Pancreas (tissue), 10 donors: Measurements from ENCODE around the gene EZR. TPM values are rescaled to one million over a fixed set of nuclear protein-coding genes. Genes with fewer than 3 reads are reported as not detected.
A peak's percentile ranks its signal among the peaks of the same experiment; 100 is the strongest.

ENCODE experiments used
- ATAC-seq, 4 donors: fragments of 200-7000 bp; cut with Tn5 transposase; one replicate each; pipeline versions ENCODE4 v1.8.0 to v1.9.1; 2020; ENCODE audit warnings: mild to moderate bottlenecking in 4 of 4, moderate library complexity in 4 of 4
- DNase-seq, 6 donors: peaks; one replicate each; pipeline ENCODE4 v3.0.0-alpha.2; 2020
- FAIRE-seq: peaks from 2 replicates; lab custom pipeline; 2012; peaks lifted over from hg19 to GRCh38; lab: Jason Lieb, UNC
- H3K27ac ChIP-seq, 4 donors: fragments of 200-600 bp; sonication (generic); 1 replicate in 3 of 4; 2 replicates in 1 of 4; pipeline versions ENCODE4 v1.5.0 to v1.8.0; 2020
- H3K27me3 ChIP-seq, 4 donors: fragments of 200-600 bp; one replicate each; pipeline ENCODE4 v1.8.0; 2021
- H3K36me3 ChIP-seq, 3 donors: fragments of 200-600 bp; sonication (generic) in 1 of 3; one replicate each; pipeline versions ENCODE4 v1.5.0 to v1.8.0; 2020 to 2021
- H3K4me1 ChIP-seq, 3 donors: fragments of 200-600 bp; one replicate each; pipeline ENCODE4 v1.8.0; 2021
- H3K4me3 ChIP-seq, 4 donors: fragments of 200-600 bp; sonication (generic) in 2 of 4; one replicate each; pipeline versions ENCODE4 v1.5.0 to v1.8.0; 2020 to 2021
- H3K9me3 ChIP-seq, 4 donors: fragments of 200-600 bp; one replicate each; pipeline ENCODE4 v1.8.0; 2021
- WGBS, 2 donors: extraction: QIAGEN DNeasy Blood & Tissue Kit; methylation state at CpG; one replicate each; pipeline ENCODE4 v1.1.7; 2013; 5-methylcytosine and 5-hydroxymethylcytosine counted together
- intact Hi-C, 3 donors: fragments of 100-400 bp; cut with DNase I; formaldehyde crosslinking; loops; one replicate each; pipeline versions ENCODE4 v1.11.1 to v1.14.2; 2022
- polyA plus RNA-seq, 2 donors: library from polyadenylated mRNA; stranded (reverse); fragments of 200-250 nt; gene quantifications; one replicate each; pipeline ENCODE4 v1.2.3, GENCODE V29; 2013
- total RNA-seq, 6 donors: library from RNA; stranded (reverse); fragmentation: NEBNext Ultra II Directional in 4 of 6; extraction: Animal tissue kit (Norgen Biotek cat#: 25700) in 4 of 6; gene quantifications; one replicate each; pipeline versions ENCODE4 v1.2.1 to v1.2.4, GENCODE V29; 2021 to 2023
- TF ChIP-seq, protein P1 (sequence below), 4 donors: fragments of 200-600 bp; sonication (generic) in 3 of 4; IDR thresholded peaks; one replicate each; pipeline versions ENCODE4 v1.5.0 to v1.8.0; 2021; ENCODE audit warnings: antibody characterized with exemption in 4 of 4
- donor health status: healthy with polysubstance abuse.
- donor health status: DM: no; HTN: no; CAD: no; lungs with moderate emphysema.
- donor health status: DM: no; HTN: no; CAD: no.
- donor health status: control.
- donor health status: control.
- donor health status: Bipolar disorder and iron deficiency.
- donor health status: DM: yes; HTN: yes; CAD: no.
- donor health status: DM: no; HTN: no; CAD: no.
- donor health status: DM: no; HTN: no; CAD: no.
- donor health status: DM: yes; HTN: yes; CAD: no.

The EZR gene
- total RNA-seq = 100 to 1,000 TPM in 3 of 6 donors, 10 to 100 TPM in 3; 68.1 to 109 (median 94.8) TPM
- 10 to 100 TPM; 70.6 to 91.6 TPM for polyA plus RNA-seq

DNA sequence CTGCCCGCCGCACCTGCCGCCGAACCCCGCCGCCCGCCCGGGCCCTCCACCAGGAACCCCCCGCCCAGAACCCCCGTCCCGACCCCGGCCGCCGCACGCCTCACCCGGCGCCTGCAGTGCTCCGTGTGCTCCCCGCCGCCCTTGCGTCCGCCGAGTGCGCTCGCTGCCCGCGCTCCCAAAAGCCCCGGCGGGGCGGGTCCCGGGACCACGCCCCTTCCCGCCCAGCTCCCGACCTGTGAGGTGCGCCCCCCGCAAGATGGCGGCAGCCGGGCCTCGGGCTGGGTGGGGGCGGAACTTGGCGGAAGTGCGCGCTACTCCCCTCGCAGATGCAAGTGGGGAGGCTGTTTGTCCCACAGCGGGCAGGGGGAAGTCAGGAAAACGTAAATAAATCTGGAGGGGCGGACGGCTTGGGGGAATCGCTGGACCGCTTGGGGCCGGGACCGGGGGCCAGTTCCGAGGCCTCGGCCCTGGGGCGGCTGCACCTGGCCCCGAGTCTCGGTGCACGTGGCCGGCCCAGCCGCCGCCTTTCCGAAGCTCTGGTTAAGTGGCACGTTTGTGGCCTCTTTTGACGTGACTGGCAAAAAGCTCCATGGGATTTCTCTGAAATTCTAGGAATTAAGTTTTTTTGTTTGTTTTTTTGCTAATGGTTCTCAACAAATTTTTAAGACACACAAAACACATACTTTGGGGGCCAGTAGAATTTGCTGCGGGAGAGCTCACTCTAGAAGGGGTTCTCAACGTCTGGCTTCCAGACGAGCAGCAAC is at the start of gene EZR:
TSS of gene EZR (minus strand) at position 156 of the 764 bp plus-strand sequence. CDS start 1,275 bp downstream, outside the sequence.
- Histone ChIP-seq H3K27ac (peak within 1 kb of the TSS; percentile 94 to 97 (median 96)), H3K4me1 (peaks cover 15 to 23% (median 18%) of the 10 kb centered on the region in 3 donors), H3K4me3 (peak within 1 kb of the TSS; percentile 76 to 86 (median 80)), H3K36me3 (no peaks in the 10 kb centered on the region), H3K9me3 (no peaks in the 10 kb centered on the region), H3K27me3 (no peaks in the 10 kb centered on the region)
- FAIRE-seq (no peak), ATAC-seq (peak; percentile 52 to 79 (median 73)), DNase-seq (peak; percentile 82 to 93 (median 87))
- TF ChIP-seq, protein P1, sequence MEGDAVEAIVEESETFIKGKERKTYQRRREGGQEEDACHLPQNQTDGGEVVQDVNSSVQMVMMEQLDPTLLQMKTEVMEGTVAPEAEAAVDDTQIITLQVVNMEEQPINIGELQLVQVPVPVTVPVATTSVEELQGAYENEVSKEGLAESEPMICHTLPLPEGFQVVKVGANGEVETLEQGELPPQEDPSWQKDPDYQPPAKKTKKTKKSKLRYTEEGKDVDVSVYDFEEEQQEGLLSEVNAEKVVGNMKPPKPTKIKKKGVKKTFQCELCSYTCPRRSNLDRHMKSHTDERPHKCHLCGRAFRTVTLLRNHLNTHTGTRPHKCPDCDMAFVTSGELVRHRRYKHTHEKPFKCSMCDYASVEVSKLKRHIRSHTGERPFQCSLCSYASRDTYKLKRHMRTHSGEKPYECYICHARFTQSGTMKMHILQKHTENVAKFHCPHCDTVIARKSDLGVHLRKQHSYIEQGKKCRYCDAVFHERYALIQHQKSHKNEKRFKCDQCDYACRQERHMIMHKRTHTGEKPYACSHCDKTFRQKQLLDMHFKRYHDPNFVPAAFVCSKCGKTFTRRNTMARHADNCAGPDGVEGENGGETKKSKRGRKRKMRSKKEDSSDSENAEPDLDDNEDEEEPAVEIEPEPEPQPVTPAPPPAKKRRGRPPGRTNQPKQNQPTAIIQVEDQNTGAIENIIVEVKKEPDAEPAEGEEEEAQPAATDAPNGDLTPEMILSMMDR (IDR thresholded peaks at IDR 0.05) = no peak
- intact Hi-C loops = no loop called here
- 10 to 12% methylated on average over 57 to 67 of the region's 67 CpGs for WGBS, 2 donors

DNA sequence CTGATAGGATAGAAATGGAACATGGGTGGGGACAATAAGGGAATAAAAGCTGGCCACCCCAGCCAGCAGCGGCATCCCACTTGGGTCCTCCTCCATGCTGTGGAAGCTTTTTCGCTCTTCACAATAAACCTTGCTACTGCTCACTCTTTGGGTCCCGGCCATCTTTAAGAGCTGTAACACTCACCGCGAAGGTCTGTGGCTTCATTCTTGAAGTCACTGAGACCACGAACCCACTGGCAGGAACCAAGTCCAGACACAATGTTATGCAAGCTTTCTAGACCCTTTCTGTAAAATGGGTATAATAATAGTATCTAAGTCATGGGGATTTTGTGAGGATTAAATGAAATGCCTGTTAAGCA is 48.9 kb upstream of the EZR start:
- no peak overlapping the region for H3K4me3 ChIP-seq
- no peak for ATAC-seq
- H3K27me3 ChIP-seq = no peaks in the 10 kb centered on the region
- no peaks in the 10 kb centered on the region for H3K9me3 ChIP-seq
- 95 to 99% methylated on average over 6 of the region's 6 CpGs for WGBS, 2 donors
- peak overlapping the region in 1 of 4 donors; percentile 99 for H3K27ac ChIP-seq
- peaks cover 0 to 10% (median 0%) of the 10 kb centered on the region in 3 donors for H3K4me1 ChIP-seq
- FAIRE-seq = no peak
- no peak for DNase-seq
- no peaks in the 10 kb centered on the region for H3K36me3 ChIP-seq
- TF ChIP-seq, protein P1 (IDR thresholded peaks at IDR 0.05) = no peak
- intact Hi-C loops = no loop called here

DNA sequence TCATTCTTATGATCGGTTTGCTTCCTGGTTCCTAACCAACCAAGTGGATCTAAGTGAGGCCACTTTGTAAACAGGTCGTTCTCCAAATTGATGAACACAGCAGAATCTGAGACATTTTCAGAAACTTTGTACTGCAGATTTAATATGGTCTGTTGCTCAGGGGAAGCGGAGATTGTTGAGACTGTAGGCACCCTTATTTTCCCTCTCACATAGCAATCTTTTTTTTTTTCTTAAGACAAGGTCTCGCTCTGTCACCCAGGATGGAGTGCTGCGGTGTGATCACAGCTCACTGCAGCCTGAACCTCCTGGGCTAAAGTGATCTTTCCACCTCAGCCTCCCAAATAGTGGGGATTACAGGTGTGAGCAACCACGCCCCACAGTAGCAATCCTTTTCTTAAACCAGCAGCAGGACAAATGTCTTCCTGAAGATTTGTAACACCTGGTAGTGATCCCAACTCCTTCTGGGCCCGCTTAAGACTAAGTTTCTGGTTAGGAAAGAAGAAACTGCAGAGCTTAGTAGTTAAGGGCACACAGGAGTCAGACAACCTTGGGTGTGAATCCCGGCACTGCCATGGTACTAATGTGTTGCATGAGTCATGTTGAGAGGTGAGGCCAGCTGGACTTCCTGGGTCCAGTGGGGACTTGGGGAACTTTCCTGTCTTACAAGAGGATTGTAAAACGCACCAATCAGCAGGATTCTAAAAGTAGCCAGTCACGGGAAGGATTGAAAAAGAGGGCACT is 48.4 kb upstream of the EZR start:
- no peak overlapping the region for H3K4me3 ChIP-seq
- H3K27me3 ChIP-seq = no peaks in the 10 kb centered on the region
- WGBS, 2 donors = 89 to 93% methylated on average over 10 of the region's 10 CpGs
- H3K27ac ChIP-seq = no peak overlapping the region
- H3K9me3 ChIP-seq = no peaks in the 10 kb centered on the region
- DNase-seq (no peak), ATAC-seq (no peak), FAIRE-seq (no peak)
- H3K36me3 ChIP-seq = no peaks in the 10 kb centered on the region
- TF ChIP-seq, protein P1 (IDR thresholded peaks at IDR 0.05) = no peak
- H3K4me1 ChIP-seq = peaks cover 0 to 10% (median 0%) of the 10 kb centered on the region in 3 donors
- intact Hi-C loops = no loop called here

DNA sequence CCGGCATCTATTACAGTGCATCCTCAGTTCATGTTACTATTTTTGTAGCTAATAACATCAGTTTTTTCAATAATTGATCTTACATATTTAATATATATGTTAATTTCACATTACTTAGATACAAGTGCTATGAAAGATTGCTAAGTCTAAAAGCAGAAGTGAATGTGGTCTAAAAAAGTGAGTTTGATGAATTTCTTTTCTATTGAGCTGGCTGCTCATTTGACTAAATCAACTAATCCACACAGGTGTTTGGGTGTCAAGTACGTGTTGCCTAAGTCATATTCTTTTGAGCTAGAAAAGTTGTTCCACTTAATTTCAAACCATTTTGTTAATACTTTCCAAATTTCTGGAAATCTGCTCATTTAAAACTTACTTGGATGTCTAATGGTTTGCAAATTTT is 46.6 kb upstream of the EZR start:
- FAIRE-seq (no peak), ATAC-seq (no peak), DNase-seq (no peak)
- TF ChIP-seq, protein P1 (IDR thresholded peaks at IDR 0.05) = no peak
- 73 to 78% methylated on average over 2 of the region's 2 CpGs for WGBS, 2 donors
- H3K27me3 ChIP-seq = no peaks in the 10 kb centered on the region
- H3K36me3 ChIP-seq = no peaks in the 10 kb centered on the region
- no peaks in the 10 kb centered on the region for H3K9me3 ChIP-seq
- no peak overlapping the region for H3K27ac ChIP-seq
- H3K4me1 ChIP-seq = peaks cover 0 to 10% (median 0%) of the 10 kb centered on the region in 3 donors
- no peak overlapping the region for H3K4me3 ChIP-seq
- intact Hi-C loops = no loop called here
